Stimulated activated CD4-positive, alpha-beta T cell treated with anti-CD3 and anti-CD28 coated beads, Interleukin-4, amount 100 ng/mL, for 48 hours (primary cell): ENCODE data around the gene FARP2.
A peak's percentile ranks its signal among the peaks of the same experiment; 100 is the strongest.
"Not testable (repeated sequence)": the region's sequence is repeated elsewhere in the genome, so short reads cannot be mapped to it uniquely, and the experiment has no call there.

Experiments
- DNase-seq, 2 donors: peaks; one replicate each; pipeline ENCODE4 v3.0.0-alpha.2; 2020; ENCODE audit warnings: low read depth in 2 of 2

Gene FARP2

DNA sequence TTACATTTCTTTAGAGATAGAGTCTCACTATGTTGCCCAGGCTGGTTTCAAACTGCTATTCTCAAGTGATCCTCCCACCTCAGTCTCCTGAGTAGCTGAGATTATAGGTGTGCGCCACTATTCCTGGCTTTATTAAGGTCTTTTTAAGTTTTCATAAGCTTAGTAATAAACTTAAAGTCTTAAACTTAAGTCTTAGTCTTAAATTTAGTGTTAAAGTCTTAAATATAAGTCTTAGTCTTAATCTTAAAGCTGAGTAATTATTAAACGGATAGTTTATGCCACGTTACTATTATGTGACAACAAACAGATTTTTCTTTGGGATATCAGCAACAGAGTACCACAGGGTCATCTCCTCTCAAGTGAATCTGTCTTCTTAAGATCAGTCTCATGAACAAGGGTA lies 12.6 kb downstream of the FARP2 start:
- DNase-seq: no peak

DNA sequence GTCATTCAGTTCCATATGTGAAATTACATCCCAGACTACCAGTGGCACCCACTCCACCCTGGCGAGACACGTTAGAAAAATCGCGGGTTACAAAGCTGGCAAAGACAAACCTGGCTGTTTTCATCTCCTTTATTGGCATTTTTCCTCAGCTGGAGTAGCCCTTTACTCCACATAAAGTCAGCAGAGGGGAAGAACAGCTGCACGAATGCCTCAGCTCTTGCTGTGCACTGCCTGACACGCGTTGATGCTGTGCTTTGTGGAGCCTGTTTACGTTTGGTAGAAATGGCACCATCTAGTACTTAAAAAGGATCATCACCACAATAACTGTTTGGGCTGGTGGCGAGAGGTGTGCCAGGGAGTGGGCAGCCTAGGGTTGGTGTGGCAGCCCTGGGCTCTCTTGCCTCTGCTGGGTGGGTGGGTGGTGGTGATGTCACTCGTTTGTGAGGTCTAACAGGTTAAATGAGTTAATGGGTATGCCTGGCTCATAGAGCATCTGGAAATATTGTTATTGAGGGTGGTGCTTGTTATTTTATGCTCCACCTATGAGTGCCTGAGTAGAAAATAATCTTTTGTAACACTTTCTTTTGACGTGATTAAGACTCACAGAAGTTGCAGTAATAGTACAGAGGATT lies 16.4 kb downstream of the FARP2 start:
- no peak for DNase-seq

DNA sequence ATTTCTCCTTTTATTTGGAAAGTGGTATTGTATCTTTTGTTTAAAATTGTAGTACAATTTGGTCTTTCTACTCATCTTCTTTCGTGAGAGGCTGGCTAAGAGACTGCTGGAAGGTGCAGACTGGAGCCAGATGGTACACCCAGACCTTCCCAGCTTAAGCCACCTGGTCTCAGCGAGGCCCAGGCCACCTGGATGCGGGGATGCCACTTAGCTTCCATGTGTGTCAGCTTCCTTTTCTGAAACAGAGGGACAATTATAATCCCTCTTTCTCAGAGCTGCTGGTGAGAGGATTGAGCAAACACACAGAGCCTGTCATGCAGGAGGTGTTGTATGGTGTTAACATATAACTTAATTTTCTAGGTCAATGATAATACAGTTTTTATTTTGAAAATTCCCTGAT lies 17.4 kb downstream of the FARP2 start:
- DNase-seq: no peak

DNA sequence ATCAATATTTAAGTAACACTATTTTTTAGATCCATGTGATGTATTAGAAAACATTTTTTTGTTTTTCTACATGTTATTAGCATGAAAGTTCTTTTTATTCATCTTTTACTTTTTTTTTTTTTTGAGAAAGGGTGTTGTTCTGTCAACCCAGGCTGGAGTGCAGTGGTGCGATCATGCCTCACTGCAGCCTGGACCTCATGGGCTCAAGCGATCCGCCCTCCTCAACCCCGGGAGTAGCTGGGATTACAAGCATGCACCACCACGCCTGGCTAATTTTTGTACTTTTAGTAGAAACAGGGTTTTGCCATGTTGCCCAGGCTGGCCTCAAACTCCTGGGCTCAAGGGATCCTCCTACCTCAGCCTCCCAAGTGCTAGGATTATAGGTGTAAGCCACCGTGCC lies 17.8 kb downstream of the FARP2 start:
- DNase-seq: not testable (repeated sequence)

DNA sequence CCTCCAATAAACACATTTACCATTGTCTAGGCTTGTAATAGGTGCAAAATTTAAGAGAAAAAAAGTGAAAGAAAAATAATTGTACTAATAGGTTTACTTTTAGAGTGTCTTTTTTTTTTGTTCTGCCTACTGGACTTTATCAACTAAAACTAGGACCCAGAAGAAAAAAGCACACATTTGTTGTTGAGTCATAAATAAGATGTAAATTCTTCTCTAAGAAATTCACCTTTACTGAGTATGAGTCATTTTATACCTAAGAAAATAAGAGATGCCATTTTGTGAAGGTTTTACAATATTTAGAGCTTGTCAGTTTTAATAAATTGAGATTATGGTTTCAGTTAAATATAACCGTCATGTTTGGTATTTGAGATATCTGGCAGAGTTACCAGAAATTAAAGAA lies 19.2 kb downstream of the FARP2 start:
- DNase-seq: no peak

DNA sequence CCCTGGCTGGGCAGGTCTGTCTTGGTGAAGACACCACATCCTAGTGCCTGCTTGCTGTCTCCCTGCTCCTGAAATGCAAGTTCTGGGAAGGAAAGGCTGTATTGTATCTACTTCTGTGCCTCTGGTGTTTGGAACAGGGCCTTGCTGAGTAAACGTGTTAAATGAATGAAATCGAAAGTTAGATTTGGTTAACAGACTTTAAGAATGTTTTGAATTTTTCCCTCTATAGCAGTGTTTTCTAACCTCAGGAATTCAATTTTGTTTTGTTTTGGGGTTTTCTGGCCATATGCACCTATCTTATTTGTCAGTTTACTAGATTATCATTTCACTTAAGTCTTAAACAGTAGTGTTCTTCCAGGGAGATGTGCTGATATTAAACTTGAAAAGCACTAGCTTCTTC lies 20.7 kb downstream of the FARP2 start:
- no peak for DNase-seq

DNA sequence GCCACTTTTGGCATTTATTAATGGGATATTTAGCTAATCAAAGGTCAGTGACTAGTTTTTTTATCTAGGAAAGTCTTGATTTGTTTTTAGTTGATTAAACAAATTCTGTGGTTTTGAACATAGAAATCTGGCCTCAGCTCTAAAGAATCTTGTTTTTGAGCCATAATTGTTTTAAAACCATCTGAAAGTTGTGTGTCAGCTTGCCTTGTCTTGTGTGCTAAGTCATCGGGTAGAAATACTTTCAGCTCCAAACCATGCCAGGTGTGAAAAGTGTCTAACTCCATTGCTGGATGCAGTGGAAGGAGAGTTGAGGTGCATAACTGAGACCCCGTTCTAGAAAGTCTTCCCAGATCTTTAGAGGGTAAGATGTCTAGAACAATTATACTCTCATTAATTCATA lies 22.7 kb downstream of the FARP2 start:
- DNase-seq: no peak

DNA sequence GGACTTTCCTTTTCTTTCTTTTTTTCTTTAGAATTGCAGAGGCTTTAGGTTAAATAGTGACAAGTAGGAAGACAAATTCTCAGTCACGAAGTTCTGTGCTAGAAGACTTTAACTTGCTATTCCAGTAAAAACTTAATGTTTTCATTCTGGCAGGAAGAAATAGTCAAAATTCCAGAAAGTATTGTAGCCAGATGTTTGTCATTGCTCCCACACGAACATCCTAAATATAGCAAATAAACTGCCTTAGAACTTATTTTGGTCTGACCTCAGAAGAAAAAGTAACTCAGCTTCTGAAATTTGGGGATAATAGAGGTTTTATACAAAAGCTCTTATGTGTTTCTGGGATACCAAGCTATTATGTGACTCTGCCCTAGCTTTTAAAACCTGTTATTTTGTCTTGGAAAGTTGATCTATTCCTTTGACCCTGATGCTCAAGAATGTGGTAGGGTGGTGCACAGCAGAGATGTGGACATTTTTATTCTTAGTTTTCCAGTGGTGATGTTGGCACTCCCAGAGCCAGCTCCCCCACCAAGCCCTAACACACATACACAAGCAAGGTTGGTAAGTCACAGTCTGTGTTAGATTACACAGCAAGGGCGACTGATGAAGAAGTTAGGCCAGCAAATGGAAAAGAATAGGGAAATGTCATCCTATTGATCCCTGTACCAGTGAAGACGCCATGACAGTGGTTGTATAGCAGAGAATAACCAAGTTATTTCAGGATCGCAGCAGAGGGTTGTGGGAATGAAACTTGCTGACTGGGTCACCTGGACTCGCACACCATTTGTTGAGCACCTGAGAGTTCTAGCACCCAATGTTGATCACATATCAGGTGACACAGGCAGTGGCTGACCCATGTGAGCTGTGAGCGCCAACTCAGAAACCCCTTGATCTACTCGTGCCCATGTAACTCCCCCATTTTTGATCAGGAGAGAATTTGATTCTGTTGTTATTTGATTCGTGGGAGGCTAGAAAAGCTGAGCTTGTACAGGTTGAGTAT lies 23.7 kb downstream of the FARP2 start:
- no peak for DNase-seq

DNA sequence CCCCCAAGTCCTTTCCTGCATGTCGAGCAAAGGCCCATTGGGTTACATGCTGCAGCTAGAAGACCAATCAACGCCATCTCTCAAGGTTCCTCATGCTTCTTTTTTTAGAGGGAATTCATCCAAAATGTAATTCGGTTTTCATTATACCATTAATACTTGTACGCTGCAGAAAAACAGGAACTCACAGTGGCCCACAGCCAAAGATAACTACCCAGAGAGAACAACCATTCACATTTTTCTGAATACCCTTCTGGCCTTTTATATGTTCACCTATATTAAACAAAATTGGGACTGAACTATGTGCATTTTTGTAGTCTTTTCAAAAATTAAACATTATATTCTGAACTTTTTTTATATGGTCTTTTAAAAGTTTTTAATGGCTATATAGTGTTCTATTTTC lies 25.8 kb downstream of the FARP2 start:
- DNase-seq: no peak

DNA sequence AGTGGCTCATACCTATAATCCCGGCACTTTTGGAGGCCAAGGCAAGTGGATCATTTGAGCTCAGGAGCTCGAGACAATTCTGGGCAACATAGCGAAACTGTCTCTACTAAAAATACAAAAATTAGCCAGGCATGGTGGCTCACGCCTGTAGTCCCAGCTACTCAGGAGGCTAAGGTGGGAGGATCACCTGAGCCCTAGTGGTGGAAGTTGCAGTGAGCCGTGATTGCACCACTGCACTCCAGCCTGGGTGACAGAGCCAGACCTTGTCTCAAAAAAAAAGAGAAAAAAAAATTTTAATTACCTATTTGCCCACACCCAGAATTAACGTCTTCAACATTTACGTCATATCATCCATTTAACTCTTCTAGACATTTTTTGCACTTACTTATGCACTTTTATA lies 29.4 kb downstream of the FARP2 start:
- not testable (repeated sequence) for DNase-seq

DNA sequence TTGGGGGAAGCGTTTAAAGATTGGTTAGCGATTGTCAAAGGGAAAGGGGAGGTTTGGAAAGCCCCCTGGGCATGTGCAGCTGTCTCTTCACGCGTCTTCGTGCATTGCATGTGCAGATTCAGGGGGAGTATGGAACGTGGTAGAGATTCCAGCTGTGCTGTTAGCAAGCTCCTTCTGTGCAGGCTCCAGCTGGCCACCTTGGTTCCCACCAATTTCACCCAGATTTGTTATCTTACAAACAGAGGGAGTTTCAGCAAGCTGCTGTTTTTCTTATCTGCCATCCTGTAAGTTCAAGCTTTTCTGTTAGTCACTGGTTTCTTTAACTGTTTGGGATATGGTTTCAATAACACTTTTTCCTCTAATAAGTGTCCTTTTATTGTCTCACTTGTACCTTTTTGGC lies 30.4 kb downstream of the FARP2 start:
- DNase-seq: no peak

DNA sequence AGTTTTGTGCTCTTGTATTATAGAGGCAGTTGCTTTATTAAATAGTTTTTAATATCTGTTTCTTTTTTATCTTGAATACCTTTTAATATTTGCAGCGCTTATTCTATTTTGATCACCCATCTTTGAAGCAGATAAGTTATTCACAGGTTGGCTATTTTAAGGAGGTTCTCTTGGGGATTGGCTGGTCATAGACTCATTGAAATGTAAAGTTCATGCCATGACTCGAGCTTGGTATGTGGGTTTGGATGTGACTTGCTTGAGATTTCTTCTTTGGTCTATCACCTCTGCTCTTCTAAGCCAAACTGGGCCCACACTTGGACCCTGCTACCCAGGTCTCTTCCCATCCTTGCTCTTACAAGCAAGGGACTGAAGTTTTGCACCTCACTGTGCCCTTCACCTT lies 33.6 kb downstream of the FARP2 start:
- no peak for DNase-seq

DNA sequence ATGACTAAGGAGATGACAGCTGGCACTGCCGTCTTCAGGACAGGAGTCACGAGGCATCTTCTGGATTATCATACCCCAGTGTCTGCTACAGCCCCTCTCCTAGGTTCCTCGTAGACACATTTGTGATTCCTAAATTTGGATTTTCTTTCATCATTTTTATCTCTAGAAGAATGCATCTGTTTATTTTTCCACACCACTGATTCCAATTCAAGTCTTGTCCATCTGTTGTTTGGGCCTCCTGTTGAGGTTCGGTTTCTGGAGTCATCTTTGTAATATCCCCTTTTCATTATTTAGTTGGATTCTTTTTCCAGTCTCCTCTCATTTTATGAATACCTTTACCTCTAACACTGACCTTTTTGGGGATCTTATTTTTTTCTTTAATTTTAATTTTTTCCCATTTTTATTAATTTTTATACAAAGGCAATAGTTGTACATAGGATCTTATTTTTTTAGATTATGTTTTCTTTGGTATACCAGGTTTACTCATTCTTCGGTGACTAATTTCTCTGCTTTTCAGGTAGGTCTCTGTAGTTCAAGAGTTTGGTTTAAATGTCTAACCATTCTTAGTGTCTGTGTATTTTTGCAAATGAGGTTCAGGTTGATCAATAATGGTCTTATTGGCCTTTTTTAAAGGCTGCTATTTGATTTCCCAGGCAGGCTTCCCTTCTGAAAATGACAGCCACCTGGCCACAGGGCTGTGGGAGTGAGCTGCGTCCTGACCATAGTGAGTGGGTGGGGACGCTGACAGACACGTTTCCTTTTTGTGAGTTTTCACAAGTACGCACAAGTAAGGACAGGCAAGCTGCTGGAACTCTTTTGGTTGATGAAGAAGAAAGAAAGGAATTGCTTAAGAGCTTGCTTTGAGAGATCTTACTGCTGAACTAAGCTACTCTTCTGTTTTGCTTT lies 34.5 kb downstream of the FARP2 start:
- peak in 1 of 2 donors; percentile 9 for DNase-seq

DNA sequence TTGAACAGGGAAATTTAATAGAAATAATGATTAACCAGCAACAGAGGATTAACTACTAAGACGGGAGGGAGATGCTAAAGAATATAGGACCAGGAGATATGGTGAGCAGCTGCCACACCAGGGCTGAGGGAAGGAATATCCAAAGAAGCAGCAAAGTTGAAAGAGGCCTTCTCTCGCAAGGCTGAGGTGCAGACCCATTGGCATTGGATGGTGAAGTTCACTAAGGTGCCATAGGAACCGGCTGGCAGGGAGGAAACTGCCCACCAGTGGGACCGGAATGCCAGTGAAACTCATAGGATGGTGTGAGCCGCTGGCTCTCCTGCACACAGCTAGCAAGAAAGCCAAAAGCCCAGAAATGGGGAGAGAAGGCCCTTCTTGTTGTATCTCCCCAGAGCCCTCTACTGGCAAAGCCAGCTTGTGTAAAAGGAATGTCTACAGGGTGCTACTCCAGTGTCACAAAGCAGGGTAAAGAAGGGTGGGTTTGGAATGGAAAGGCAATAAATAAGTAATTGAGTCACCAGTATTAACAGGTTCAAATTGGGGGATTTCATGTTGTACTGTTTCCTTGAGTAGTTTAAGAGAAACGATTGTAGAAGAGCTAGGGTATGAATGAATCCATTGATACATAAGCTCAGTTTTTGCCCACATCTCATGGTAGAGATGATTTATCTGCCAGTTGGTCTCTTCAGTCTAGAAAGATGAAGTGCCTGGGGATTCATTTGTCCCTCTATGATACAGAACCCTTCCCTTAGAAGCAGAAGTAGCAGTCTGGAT lies 36.0 kb downstream of the FARP2 start:
- DNase-seq: no peak

DNA sequence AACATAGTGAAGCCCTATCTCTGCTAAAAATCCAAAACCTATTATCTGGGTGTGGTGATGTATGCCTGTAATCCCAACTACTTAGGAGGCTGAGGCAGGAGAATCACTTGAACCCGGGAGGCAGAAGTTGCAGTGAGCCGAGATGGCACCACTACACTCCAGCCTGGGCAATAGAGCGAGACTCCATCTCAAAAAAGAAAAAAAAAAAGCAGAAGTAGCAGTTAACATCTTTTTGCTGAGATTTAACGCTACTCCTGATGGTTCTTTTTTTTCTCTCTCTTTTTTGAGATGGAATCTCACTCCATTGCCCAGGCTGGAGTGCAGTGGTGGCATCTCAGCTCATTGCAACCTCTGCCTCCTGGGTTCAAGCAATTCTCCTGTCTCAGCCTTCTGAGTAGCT lies 36.7 kb downstream of the FARP2 start:
- DNase-seq: not testable (repeated sequence)

DNA sequence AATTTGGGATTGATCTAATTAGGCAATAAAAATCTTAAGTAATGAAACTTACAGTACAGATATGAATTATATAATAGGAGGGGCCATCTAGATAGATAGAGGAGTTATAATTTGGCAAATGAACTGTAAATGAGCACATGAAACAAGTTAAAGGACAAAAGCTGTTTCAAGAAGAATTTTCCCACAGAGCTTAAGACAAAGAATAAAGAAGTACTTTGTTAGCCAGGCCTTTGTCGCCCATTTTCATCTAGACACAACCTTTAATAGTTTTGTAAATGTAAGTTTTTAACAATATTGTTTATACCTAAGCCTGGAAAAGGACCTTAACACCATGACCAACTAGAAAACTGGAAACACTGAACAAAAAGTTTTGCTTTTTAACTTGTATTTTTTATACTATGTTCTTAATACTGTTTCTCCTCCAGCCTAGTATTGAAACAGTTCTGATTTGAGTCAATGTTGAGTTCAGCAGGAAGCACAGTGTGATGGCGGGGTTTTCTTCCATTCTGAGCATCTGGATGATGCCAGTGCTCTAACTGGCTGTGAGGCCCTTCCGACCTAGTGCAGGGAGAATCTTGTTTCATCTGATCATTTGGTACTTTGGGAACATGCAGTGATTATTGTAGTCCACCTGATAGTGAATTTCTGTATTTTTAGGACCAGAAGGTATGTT lies 37.6 kb downstream of the FARP2 start:
- no peak for DNase-seq

DNA sequence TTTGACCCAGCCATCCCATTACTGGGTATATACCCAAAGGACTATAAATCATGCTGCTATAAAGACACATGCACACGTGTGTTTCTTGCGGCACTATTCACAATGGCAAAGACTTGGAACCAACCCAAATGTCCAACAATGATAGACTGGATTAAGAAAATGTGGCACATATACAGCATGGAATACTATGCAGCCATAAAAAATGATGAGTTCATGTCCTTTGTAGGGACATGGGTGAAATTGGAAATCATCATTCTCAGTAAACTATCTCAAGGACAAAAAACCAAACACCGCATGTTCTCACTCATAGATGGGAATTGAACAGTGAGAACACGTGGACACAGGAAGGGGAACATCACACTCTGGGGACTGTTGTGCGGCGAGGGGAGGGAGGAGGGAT lies 40.7 kb downstream of the FARP2 start:
- not testable (repeated sequence) for DNase-seq

DNA sequence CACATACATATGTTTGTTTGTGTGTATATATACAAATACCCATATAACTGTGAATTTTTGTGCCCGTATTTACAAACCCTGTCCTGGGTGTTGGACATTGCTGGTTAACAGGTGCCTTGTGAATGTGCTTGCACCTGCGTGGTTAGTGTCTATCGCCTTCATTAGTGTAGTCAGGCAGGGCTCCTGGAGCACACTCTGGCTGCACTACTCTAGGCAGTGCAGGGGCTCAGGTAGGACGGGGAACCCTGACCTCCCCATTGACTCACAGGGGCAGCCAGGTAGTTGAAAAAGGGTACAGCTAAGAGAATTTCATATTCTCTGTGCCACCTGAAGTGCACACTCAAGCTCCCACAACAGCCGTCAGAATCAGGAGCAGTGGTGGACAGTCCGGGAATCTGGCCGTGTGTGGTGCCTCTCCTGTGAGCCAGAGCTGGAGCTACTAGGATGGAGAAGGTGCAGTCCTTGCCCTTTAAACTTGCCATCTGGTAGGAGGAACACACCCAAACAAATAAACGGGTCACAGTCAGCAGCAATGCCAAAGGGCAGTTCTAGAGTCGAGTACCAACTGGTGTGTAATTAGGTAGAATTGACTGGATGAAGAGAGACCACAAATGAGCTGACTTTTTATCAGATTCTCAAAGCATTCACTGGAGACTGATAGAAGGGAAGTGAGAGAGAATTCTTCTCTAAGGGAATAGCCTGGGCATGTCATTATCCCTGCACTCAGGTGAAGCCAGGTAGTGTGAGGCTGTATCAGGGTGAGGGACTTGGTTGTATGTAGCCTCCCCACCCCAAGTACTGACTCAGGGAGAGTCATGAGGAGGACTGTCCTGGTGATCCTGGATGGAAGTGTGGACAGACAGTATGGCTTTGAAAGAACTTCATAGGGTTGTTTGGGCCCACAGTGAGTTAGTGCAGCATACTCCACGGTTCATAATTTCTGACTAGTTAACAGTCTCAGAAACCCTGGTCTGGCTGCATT lies 44.1 kb downstream of the FARP2 start:
- DNase-seq: no peak

DNA sequence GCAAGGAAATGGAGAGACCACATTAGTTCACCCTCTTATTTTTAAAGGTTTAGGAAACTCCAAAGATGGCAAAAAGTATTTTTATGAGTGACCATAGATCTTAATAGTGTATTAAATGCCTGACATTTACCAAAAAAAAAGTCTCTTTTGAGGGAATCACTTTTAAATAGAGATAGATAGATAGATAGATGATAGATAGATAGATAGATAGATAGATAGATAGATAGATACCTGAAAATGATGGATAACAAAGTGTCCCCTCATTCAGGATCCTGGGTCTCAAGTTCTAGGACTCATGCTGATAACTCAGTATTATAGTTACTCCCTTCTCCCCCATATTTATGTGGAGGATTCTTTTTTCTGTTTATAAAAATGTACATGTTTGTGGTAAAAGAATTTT lies 52.8 kb downstream of the FARP2 start:
- no peak for DNase-seq
